ENCODE data around the gene UQCRC2. TPM values are rescaled to one million over a fixed set of nuclear protein-coding genes. Genes with fewer than 3 reads are reported as not detected.
"Not testable (repeated sequence)": the region's sequence is repeated elsewhere in the genome, so short reads cannot be mapped to it uniquely, and the experiment has no call there.

The UQCRC2 gene
- polyA plus RNA-seq, 5 donors: 222 to 296 (median 272) TPM

DNA sequence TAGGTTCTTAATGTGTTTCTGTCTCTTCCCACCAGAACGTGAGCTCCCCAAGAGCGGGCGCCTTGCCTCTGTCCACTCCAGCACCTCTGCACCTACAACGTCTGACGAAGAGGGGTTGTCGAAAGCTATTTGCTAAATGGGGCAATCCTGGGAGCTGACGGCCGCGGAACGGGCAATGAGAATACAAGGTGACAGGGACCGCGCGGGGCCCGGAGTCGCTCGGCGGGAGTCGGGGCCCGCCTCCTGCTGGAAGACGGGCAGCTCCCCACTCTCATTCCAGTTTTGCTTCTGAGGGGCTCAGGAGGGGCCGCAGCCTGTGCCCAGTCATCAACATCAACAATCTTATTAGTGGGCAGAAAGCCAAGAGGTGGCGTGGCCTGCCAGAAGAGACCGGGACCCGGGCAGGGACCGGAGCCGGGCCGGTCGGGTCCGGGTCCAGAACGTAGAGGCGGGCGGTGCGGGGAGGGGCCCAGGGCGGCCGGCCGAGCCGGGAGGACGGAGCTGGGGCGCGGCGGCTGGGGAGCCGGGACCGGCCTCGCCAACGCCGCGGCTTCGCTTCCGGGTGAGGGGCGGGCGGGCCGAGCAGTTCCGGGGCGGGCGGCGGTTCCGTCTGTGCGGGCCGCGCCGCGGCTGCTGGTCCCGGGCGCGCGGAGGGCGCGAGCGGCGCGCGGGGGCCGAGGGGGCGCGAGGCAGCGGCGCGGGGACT, 54.5 kb downstream of the UQCRC2 start, which contains the start of gene MOSMO:
TSS of gene MOSMO (plus strand) at position 603 of the 706 bp plus-strand sequence. CDS start 191 bp downstream, outside the sequence.
- DNase-seq: peak; percentile 53 to 57

DNA sequence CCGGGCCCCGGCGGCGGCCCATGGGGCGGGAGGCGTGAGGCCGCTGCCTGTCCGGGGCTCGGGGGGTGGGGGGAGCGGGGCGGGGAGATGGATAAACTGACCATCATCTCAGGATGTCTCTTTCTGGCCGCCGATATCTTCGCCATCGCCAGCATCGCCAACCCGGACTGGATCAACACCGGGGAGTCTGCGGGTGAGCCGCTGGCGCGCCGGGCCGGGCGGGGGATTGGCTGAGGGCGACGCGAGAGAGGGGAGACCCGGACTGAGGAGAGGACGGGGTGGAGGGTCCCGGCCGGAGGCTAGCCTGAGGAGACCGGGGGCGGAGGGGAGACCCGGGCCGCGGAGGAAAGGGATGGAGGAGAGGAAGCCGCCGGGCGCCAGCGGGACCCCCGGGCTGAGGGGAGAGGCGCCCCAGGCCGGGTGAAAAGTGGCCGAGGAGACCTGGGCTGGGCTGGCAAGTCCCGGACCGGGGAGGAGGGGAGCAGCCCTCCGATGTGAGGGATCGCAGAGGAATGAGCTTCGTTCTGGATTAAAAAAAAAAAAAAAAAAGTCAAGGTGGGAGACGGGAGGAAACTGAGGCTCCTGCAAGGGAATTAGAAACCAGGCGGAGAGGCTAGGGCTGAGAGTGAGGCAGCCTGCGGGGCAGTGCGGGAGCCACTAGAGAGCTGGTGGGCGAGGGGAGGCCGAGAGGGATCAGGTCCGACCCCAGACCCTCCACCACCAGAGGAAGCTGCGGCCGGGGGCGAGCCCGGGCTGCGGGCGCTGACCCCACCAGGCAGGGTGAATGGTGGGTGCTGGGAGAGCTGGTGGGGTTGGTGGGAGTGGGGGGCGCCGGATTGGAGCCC, 55.3 kb downstream of the UQCRC2 start:
- DNase-seq: no peak

DNA sequence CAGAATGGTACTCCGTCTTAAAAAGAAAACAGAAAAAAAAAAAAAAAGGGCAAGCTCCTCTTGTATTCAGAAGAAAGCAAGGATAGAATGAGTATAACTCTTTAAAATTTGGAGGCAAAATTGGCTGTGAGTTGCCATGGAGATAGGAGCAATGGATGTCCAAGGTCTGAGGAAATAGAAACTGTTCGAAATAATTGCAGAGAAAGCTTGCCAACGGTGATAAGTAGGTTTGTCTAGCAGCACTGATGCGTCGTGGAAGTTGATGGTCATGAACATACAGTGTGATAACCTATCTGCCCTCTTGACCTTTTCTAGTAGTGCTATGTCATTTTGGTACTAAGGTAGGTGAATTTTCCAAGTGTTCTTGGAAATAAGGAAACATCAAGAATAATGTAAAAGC, 57.7 kb downstream of the UQCRC2 start:
- no peak for DNase-seq

DNA sequence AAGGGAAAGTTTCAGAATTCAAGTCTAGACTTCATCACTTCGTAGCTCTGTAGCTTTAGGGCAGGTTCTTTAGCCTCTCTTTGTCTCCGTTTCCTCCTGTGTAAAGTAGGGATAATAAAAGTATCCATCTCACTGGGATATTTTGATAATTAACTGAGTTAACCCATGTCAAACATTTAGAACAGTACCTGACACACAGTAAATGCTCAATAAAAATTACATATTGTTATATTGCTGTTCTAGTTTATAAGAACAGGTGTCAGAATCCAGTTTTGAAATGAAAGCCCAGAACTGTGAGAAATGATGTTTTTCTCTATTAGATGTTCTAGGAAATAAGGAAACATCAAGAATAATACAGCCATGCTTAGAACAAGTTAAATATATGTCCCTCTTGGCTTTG, 59.1 kb downstream of the UQCRC2 start:
- no peak for DNase-seq

DNA sequence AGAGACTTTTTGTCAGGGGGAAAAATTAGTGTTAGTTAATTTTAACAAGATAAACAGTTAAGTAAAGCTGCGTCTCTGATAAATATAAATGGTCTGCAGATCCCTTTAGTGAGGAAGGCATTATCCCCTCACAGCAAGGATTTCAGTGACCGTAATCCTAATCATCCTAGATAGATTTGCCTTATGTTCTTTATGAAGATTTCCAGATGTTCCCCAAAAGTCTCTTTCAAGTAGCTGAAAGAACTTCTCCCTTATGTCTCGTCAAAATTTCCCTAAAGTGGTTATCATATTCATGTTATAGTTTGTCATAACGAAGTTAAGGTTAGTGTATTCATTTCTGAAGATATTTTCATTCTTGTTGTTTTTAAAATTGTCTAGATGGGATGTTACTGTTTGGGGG, 60.3 kb downstream of the UQCRC2 start:
- no peak for DNase-seq

DNA sequence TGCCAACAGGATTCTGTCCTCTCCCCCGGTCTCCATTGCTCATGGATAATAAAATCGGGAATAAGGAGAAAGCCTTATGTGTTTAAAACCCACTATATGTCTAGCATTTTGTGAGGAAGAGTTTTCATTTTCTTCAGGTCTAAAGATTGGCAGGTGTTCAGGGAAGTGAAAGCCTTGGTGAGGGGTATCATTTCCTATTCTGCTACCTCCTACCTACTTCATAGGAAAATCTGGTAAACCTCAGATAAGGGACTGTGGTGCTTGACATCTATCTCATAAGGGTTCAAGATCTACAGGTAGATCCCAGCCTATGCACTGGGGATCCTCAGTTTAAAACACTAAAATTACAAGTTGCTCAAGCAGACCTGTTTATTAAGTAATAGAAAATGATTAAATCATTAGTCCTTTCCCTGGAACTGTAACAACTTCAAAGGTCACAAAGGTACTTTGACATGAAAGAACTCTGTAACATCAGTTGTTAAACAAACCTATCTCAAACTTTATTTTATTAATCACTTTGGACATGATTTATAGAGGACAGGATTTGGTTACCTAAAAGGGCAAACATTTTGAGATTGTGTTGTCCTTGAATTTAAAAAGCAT, 61.2 kb downstream of the UQCRC2 start:
- no peak for DNase-seq

DNA sequence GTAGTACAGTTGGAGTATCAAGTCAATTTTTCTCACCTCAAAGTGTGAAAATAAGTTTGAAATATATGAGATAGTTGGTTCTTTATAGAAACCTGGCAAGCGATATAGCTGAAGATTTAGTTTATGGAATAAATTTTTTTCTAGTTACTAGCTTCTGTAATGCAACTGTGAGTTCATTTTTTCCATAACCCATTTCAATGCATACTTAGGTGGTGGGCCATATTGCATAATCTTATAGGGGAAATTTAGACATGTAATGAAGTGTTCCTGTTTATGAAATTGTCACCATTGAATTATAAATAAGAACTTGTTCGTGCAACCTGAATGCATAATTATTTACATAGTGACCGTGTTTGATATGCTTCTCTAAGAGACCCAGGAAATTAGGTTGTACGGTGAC, 63.8 kb downstream of the UQCRC2 start:
- DNase-seq: no peak

DNA sequence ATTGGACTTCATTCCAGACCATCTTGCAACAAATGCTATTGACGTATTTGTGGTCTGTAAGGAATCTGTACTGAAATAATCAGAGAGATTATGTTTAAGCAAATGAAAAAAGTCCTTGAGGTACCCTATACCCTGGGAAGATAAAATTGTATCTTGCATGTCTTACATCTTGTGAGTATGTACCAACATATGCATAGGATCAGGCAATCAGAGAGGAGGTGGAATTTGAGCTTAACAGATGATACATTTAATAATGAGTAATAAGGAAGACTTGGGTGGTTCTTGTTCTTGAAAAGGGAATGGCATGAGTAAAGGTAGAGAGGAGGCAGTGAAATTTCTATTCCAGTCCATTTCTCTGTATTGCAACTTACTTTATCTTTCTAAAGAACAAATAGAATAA, 65.4 kb downstream of the UQCRC2 start:
- no peak for DNase-seq

DNA sequence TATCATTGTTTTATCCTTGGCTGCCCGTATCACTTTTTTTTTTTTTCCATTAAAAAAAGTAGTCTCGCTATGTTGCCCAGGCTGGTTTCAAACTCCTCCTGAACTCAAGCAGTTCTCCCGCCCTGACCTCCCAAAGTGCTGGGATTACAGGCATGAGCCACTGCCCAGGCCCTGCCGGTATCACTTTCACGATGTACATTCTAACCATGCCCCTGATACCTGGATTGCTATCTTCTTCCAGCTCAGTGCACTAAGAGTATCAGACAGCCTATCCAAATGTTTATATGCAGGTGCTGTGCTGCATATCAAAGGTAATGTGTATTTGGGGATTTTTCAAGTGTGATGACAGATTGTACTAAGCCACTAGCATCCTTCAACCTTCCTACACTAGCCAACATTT, 69.0 kb downstream of the UQCRC2 start:
- DNase-seq: no peak

DNA sequence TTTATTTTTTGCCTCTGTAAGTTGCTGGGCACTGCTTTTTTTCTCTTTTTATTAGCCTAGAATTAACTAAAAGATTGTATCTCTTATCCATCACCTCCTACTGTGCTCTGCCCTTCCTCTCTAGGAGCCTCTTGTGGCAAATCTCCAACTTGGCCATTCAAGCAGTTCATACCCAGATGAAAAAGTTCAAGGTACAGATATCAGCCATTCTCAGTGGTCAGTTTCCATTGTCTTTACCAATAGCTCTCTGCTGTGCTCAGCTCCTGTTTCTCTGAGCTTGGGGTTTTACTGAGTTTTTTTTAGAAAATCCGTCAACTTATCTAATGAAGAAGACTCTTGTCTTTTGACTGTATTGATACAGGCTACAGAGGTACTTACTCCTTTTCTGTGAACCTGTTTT, 70.3 kb downstream of the UQCRC2 start:
- DNase-seq: no peak

DNA sequence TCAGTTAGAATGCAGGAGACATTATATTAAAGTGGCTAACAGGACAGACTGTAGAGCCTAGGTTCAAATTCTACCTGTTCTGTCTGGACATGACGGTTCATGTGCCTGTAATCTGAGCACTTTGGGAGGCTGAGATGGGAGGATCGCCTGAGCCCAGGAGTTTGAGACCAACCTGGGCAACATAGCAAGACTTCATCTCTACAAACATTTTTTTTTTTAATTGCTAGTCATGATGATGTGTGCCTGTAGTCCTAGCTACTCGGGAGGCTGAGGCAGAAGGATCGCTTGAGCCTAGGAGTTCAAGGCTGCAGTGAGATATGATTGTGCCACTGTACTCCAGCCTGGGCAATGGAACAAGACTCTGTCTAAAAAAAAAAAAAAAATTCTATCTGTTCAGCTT, 71.6 kb downstream of the UQCRC2 start:
- DNase-seq: not testable (repeated sequence)

DNA sequence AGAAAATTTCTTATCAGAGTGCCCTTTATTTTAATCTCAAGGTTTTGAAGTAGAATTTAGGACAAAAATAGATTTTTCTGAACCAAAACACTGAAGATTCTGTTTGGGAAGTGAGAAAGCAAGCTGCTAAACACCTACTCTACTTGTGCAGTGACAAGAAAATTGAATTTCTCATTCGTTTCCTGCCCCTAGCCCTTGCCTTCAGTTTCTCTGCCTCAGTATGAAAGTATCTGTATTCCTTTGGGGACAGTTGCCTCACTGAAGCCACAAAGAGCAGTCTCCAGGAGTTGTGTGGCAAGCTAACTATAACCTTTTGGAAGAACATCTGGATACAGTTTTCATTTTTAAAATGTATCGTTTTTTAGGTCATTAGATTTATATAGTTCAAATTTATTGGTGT, 74.5 kb downstream of the UQCRC2 start:
- no peak for DNase-seq

DNA sequence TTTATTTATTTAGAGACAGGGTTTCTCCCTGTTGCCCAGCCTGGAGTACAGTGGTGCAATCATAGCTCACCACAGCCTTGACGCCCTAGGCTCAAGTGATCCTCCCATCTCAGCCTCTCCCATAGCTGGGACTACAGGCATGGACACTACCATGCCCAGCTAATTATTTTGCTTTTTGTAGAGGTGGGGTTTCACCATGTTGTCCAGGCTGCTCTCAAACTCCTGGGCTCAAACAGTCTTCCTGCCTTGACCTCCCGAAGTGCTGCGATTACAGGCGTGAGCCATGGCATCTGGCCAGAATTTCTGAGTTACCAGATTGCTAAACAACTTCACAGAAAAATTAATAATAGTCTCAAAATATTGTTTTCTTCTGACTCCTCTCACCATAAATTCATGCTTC, 76.5 kb downstream of the UQCRC2 start:
- no peak for DNase-seq

DNA sequence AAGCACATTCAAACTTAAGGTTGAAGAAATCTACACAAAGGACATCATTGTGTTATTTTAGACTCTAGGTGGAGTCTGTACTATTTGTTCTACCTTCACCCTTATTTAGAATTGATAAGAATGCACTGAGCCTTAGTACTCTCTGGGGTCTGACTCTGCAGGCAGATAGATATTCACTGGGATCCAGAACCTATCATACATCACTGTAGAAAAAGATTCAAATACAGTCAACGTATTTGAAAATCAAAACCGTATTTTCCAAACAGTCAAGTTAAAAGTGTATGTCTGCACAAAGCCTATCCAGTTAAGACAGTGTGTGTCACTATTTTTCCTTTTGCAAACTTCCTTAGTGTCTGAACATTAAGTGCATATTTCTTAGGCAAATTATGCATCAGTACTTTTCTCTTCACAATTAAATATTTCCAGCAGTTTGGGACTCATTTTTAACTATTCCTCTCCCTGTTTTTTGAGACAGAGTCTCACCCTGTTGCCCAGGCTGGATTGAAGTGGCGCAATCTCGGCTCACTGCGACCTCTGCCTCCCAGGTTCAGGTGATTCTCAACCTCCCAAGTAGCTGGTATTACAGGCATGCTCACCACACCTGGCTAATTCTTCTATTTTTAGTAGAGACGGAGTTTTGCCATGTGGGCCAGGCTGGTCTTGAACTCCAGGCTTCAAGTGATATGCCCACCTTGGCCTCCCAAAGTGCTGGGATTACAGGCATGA, 77.1 kb downstream of the UQCRC2 start:
- no peak for DNase-seq

DNA sequence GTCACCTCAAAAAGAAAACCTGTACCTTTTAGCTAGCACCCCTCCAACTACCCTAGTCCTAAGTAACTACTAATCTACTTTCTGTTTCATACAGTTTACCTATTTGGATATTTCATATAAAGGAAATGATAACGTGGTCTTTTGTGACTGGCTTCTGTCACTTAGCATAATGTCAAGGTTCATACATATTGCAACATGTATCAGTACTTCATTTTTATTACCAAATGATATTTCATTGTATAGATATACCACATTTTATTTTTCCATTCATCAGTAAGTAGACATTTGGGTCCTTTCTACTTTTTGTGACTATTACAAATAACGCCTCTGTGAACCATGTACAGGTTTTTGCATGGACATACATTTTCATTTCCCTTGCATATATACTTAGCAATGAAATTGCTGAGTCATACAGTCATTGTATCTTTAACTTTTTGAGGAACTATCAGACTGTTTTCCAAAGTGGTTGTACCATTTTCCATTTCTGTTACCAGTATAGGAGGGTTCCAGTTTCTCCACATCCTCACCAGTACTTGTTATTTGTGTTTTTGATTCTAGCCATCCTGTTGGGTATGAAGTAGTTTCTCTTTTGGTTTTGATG, 78.4 kb downstream of the UQCRC2 start:
- DNase-seq: no peak

Other genes with a start within 250 kb of the UQCRC2 start
- 100 to 1,000 TPM in 4 of 5 donors, 10 to 100 TPM in 1; 93.9 to 186 (median 166) TPM for gene NPIPB4, start 95.6 kb upstream of the UQCRC2 start, polyA plus RNA-seq (ENCODE audit: insufficient read depth in 1 of 5, insufficient read length in 5 of 5, low replicate concordance in 1 of 5)
- gene PDZD9, start 47.8 kb downstream of the UQCRC2 start, polyA plus RNA-seq (ENCODE audit: insufficient read depth in 1 of 5, insufficient read length in 5 of 5, low replicate concordance in 1 of 5): under 1 TPM; 0.17 to 0.79 (median 0.45) TPM
- 10 to 100 TPM; 19.5 to 34.3 (median 27.6) TPM for gene MOSMO, start 54.8 kb downstream of the UQCRC2 start, polyA plus RNA-seq (ENCODE audit: insufficient read depth in 1 of 5, insufficient read length in 5 of 5, low replicate concordance in 1 of 5)
- 1 to 10 TPM; 1.4 to 6.9 (median 6.0) TPM for gene VWA3A, start 139.2 kb downstream of the UQCRC2 start, polyA plus RNA-seq (ENCODE audit: insufficient read depth in 1 of 5, insufficient read length in 5 of 5, low replicate concordance in 1 of 5)
- gene SDR42E2, start 209.1 kb downstream of the UQCRC2 start, polyA plus RNA-seq (ENCODE audit: insufficient read depth in 1 of 5, insufficient read length in 5 of 5, low replicate concordance in 1 of 5): under 1 TPM; 0.07 to 0.36 (median 0.14) TPM

Measured in right lung (tissue), 5 donors.